BE2C (cell line): ENCODE data around the gene TRIM65.
"Not testable (repeated sequence)": the region's sequence is repeated elsewhere in the genome, so short reads cannot be mapped to it uniquely, and the experiment has no call there.

Experiments
- DNase-seq: peaks from one replicate; pipeline ENCODE4 v3.0.0-alpha.2; 2020
- H3K27me3 ChIP-seq: fragments of 250-450 bp; sonication (Bioruptor Pico); 2 replicates; pipeline ENCODE4 v1.5.1; 2020; ENCODE audit warnings: mild to moderate bottlenecking
- H3K36me3 ChIP-seq: fragments of 250-450 bp; sonication (Bioruptor Pico); 2 replicates; pipeline ENCODE4 v1.5.1; 2020; ENCODE audit warnings: mild to moderate bottlenecking
- H3K4me1 ChIP-seq: fragments of 250-450 bp; sonication (Bioruptor Pico); 2 replicates; pipeline ENCODE4 v1.5.1; 2020
- H3K4me3 ChIP-seq: 2 replicates; pipeline ENCODE4 v1.5.1; 2011; ENCODE audit warnings: low read depth, low read length
- H3K9me3 ChIP-seq: fragments of 250-450 bp; sonication (Bioruptor Pico); 2 replicates; pipeline ENCODE4 v1.5.1; 2020
- TF ChIP-seq, protein P1 (sequence below): IDR thresholded peaks from 2 replicates; pipeline ENCODE4 v1.5.1; 2012; ENCODE audit warnings: mild to moderate bottlenecking, low read depth, low read length

Gene TRIM65

DNA sequence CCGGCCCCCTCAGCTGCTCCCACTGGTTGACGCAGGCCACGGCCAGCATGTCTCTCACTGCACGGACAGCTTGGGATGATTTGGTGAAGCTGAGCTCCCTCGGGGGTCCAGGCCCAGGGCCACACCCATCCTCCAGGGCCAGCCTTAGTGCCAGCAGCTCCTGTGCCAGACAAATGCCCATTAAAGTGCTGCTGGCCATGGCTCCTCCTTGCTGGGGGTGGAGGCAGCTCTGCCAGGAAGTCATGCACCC, 20.9 kb downstream of the TRIM65 start:
- peaks cover 15% of the 10 kb centered on the region for H3K27me3 ChIP-seq
- TF ChIP-seq, protein P1, sequence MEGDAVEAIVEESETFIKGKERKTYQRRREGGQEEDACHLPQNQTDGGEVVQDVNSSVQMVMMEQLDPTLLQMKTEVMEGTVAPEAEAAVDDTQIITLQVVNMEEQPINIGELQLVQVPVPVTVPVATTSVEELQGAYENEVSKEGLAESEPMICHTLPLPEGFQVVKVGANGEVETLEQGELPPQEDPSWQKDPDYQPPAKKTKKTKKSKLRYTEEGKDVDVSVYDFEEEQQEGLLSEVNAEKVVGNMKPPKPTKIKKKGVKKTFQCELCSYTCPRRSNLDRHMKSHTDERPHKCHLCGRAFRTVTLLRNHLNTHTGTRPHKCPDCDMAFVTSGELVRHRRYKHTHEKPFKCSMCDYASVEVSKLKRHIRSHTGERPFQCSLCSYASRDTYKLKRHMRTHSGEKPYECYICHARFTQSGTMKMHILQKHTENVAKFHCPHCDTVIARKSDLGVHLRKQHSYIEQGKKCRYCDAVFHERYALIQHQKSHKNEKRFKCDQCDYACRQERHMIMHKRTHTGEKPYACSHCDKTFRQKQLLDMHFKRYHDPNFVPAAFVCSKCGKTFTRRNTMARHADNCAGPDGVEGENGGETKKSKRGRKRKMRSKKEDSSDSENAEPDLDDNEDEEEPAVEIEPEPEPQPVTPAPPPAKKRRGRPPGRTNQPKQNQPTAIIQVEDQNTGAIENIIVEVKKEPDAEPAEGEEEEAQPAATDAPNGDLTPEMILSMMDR = no peak

DNA sequence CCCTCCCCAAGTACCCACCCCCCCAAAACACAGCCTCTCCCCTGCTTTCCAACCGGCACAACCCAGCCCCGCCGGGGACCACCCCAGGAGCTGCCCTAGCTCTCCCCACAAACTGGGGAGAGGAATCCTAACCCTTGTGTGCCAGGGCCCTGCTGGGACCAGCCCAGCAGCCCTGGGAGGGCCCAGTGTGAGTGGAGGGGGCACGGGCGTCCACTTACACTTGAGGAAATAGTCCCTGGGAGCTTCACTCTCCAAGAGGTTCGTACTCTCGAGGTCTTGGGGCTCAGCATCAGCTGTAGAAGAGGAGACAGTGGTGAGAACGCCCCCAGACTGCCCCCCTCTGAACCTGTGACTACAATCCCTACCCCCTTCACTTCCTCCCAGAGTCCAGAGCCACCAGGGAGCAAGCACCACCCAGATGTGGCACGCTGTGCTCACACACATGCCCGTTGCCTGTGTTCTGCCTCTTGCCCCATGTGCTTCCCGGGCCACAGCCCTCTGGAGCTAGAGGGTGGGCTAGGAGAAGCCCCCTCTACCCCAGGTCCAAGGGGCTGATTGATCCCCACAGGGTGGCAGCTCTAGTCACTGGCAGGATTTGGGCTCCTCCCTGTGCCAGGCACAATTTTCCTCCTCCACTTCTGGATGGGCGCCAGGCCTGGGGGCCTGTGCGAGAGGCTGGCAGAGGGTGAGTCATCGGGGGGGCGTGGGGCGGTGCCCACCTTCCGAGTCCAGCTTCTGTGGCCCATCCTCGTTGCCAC, 21.4 kb downstream of the TRIM65 start:
- H3K36me3 ChIP-seq = no peaks in the 10 kb centered on the region
- no peaks in the 10 kb centered on the region for H3K9me3 ChIP-seq
- H3K27me3 ChIP-seq = peaks cover 15% of the 10 kb centered on the region
- no peak for DNase-seq
- H3K4me3 ChIP-seq = no peak overlapping the region
- H3K4me1 ChIP-seq = peaks cover 9% of the 10 kb centered on the region
- TF ChIP-seq, protein P1 = no peak

More for the DNA sequence above, 20.9 kb downstream of the TRIM65 start:
- no peak for DNase-seq
- no peaks in the 10 kb centered on the region for H3K36me3 ChIP-seq
- no peaks in the 10 kb centered on the region for H3K9me3 ChIP-seq
- no peak overlapping the region for H3K4me3 ChIP-seq
- peaks cover 9% of the 10 kb centered on the region for H3K4me1 ChIP-seq

DNA sequence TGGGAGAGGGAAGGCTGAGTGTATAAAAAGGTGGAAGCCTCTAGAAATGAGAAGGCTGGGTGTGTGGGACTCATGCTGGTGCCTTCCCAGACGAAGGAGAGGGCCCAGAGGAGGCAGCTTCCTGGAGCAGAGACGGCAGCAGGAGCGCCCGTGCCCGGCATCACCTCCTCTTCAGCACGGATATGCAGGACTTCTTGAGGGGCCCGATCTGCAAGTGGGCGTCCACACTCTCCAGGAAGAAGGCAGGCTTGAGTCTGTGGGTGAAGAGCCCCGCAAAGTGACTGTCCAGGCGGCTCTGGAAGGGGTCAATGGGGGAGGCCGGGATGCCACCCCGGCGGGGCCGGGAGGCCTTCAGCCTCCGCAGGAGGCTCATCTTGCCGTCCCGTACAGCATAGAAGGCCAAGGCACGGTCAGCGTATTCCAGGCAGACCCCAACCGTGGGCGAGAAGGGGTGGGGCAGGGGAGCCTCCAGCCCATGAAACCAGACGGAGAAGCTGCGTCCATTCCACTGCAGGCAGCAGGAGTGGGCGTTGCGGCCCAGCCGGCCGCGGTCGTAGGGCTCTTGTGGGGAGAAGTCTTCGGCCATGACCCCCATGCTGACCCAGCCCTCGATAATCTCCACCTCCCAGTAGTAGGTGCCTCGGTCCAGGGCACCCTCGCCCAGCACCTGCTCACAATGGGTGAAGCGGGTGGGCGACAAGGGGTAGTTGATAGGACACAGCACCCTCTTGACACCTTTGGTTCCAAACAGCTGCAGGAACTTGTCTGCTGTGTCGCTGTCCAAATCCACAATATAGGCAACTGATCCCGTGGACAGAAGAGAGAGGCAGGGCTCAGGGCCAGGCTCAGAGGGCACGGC, 22.2 kb downstream of the TRIM65 start:
- H3K4me3 ChIP-seq = no peak overlapping the region
- H3K4me1 ChIP-seq = peaks cover 9% of the 10 kb centered on the region
- TF ChIP-seq, protein P1 = no peak
- no peaks in the 10 kb centered on the region for H3K36me3 ChIP-seq
- H3K9me3 ChIP-seq = no peaks in the 10 kb centered on the region
- DNase-seq = no peak
- H3K27me3 ChIP-seq = peaks cover 15% of the 10 kb centered on the region

DNA sequence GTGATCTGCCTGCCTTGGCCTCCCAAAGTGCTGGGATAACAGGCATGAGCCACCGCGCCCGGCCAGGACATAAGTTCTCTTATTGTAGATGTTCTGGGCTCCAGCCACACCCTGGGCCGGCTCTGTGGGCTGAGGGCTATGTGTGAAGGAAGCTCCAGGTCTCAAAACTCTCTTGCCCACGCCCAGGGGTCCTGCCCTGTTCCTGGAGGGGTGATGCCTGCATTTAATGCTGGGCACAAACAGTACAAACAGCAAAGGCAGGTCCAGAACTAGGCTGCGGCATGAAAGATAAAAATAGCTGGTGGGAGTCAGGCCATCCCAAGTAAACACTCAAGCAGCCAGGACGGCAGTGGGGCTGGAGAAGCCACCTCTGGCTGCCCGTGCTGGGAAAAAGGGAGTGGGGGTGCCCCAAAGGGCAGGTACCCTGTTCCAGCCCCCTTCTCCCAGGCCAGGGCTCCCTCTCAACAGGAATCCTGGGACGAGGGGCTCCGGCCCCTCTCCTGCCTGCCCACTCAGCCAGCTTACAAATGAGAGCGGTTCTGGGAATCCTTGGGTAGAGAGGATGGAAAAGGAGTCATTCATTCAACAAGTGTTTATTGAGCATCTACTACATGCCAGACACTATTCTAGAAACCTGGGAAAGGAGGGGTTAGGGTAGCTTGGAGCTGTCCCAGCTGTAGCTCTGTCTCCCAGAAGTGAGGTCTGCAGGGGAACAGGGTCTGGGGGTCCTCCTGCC, 23.0 kb downstream of the TRIM65 start:
- H3K27me3 ChIP-seq = peaks cover 9% of the 10 kb centered on the region
- H3K36me3 ChIP-seq = no peaks in the 10 kb centered on the region
- H3K9me3 ChIP-seq = no peaks in the 10 kb centered on the region
- no peak for DNase-seq
- peaks cover 9% of the 10 kb centered on the region for H3K4me1 ChIP-seq
- no peak overlapping the region for H3K4me3 ChIP-seq
- TF ChIP-seq, protein P1 = no peak

DNA sequence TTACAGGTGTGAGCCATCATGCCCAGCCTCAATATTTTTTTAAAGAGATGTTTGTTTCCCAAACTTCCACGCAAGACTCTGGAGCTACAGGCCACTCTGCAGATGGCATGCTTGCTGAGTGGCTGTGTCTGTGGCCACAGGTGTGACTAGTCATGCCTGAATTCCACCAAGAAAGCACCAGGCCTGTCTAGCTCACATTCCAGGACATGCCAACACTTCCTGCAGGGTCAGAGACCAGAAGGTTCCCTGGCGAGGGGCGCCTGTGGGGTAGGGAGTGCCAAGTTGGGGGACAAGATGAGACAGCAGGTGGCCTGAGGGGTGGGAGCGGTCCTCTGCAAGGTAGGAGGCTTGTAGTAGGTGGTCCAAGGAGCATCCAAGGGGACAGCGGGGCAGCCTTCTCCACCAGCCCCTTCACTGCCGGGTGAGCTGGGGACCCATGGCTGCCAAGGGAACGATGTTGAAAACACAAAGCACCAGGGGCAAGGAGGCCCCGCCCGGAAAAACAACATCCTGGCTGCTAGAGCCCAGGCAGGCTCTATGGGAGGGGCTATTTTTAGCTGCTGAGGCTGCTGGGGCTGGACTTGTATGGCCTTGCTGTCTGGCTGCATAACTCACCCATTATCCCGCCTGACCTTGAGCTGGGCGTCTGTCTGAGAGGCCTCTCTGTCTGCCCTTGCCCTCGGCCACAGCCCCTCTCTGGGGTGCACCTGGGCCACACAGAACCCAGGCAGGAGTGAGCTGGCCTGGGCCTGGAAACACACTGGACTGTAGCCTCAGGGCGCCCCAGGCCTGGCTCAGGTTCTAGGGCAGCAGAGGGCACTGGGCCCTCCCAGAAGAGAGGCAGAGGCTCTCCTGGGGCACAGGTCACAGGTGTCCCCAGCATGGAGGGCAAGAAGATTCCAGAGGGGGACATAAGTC, 24.1 kb downstream of the TRIM65 start:
- DNase-seq = no peak
- TF ChIP-seq, protein P1 = no peak
- Histone ChIP-seq H3K4me1 (peaks cover 9% of the 10 kb centered on the region), H3K36me3 (no peaks in the 10 kb centered on the region), H3K9me3 (no peaks in the 10 kb centered on the region), H3K4me3 (no peak overlapping the region), H3K27me3 (peaks cover under 1% of the 10 kb centered on the region)

DNA sequence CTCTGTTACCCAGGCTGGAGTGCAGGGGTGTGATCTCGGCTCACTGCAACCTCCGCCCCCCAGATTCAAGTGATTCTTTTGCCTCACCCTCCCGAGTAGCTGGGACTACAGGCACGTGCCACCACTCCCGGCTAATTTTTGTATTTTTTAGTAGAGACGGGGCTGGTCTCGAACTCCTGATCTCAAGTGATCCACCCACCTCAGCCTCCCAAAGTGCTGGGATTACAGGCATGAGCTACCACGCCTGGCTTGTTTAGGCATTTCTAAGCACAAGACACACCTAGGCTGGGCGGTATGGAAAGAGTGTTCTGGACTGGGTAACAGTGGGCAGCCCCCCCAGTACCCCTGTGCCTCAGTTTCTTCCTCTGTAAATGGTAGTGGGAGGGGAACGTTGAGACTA, 26.5 kb downstream of the TRIM65 start:
- not testable (repeated sequence) for DNase-seq

More for the DNA sequence above, 26.5 kb downstream of the TRIM65 start:
- H3K9me3 ChIP-seq, H3K36me3 ChIP-seq, H3K27me3 ChIP-seq, H3K4me3 ChIP-seq, H3K4me1 ChIP-seq: not testable (repeated sequence)
